Jurkat, Clone E6-1 (cell line): Measurements from ENCODE around the gene STEAP1B.
"Not testable (repeated sequence)": the region's sequence is repeated elsewhere in the genome, so short reads cannot be mapped to it uniquely, and the experiment has no call there.

Source experiments
- DNase-seq: peaks from one replicate; pipeline ENCODE4 v3.0.0-alpha.2; 2011; ENCODE audit warnings: low read depth, low spot score
- H3K4me3 ChIP-seq: 2 replicates; pipeline ENCODE4 v1.5.1; 2011; ENCODE audit warnings: mild to moderate bottlenecking, low read length, control low read depth, moderate library complexity

The STEAP1B gene

DNA sequence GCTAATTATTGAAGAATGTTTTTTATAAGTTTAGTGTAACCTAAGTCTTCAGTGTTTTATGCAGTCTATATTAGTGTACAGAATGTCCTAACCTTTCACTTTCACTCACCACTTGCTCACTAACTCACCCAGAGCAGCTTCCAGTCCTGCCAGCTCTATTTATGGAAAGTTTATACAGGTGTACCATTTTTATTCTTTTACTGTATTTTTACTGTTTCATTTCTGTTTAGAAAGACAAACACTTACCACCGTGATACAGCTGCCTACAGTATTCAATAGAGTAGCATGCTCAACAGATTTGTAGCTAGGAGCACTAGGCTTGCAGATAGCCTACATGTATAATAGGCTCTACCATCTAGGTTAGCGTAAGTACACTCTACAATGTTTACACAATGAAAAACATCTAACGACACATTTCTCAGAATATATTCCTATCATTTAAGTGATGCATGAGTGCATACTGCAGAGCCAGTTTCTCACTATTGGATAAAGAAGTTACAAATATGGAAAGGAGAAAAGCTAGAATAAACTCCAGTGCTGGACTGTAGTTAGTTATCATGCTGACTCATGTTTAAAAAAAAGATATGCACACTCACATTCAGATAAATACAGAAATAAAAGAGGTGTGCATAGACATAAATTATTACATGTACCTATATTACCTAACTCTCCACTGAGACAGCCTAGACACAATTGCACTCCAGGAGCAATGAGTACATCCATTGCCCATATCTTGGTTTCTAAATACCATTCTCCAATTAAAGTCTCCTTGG lies 30.4 kb downstream of the STEAP1B start:
- H3K4me3 ChIP-seq: no peak overlapping the region
- DNase-seq: no peak

DNA sequence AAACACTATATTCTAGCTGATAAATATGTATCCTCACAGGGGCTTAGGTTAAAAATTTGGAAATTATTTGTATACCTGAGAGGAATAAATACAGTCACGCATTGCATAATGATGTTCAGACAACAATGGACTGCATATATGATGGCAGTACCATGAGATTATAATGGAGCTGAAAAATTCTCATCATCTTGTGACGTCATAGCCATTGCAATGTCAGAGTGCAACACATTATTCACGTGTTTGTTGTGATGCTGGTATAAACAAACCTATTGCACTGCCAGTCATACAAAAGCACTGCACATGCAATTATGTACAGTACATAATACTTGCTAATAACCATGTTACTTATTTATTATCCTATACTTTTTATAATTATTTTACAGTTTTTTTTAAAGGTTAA lies 31.4 kb downstream of the STEAP1B start:
- no peak overlapping the region for H3K4me3 ChIP-seq
- no peak for DNase-seq

DNA sequence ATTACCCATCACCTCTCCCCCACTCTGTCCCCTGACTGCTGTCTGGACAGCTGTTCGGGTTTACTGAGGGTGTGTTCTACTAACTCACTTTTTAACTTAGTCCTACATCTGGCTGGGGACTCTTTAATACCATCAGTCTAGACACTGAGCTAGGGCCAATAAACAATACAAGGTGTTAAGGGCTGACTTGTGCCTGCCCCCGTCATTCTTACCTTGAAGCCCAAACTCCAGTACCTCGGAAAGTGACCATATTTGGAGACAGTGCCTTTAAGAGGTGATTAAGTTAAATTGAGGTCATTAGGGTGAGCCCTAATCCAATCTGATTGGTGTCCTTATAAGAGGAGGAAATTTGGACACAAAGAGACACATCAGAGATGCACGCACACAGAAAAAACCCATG lies 35.7 kb downstream of the STEAP1B start:
- DNase-seq: no peak
- no peak overlapping the region for H3K4me3 ChIP-seq

DNA sequence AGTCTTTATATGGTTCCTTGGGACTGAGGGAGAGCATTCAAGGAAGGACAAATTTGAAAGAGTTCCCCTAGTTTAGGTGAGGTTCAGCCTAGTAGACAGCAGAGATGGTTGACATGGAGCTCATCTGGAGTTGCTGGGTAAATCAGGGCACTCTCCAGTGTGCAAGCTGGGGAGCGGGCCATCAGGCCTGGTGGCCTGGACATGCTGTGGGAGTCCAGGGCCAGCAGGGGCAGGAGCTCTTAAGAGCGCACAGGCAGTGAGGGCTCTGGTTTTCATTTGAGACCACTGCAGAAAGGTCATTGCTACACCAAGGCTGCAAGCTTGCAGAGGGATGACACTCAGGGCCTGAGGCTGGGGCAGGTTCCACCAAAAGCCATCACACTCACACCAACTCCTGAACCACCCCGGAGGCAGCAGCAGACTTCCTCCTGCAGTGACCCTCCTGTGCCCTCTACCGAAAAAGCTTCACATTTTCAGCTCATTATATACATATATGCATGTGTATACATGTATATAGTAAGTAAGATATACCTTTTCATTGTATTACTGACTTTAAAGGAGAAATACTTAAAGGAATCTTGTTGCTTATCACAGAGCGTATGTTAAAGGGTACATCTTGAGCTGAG lies 39.5 kb downstream of the STEAP1B start:
- no peak overlapping the region for H3K4me3 ChIP-seq

GRCh38 chr7:22457471-22457870 lies 42.5 kb downstream of the STEAP1B start:
- no peak for DNase-seq
- H3K4me3 ChIP-seq: no peak overlapping the region

More for the DNA sequence above, 39.5 kb downstream of the STEAP1B start:
- DNase-seq: no peak

DNA sequence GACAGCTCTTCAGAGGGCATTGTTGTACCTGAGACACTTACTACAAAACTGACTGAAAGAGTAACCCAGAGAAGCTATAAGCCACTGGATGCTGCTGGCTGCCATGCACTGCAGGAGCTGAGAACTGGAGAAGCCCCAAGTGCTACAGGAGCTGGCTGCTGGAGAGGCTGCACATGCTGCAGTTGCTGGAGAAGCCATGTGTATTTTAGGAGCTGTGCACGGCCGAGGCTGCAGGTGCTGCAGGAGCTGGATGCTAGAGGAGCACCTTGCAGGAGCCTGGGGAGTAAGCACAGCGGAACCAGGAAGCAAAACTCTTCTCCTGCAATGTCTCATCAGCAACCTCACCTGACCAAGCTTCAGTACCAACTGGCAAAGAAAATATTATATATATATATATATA lies 45.5 kb downstream of the STEAP1B start:
- no peak overlapping the region for H3K4me3 ChIP-seq
- no peak for DNase-seq

GRCh38 chr7:22452960-22453558 lies 46.9 kb downstream of the STEAP1B start:
- H3K4me3 ChIP-seq: no peak overlapping the region
- DNase-seq: no peak

- no peak overlapping the region for H3K4me3 ChIP-seq
These were observed 47.6 kb downstream of the STEAP1B start for GRCh38 chr7:22452142-22452959.

GRCh38 chr7:22450013-22450412 lies 50.0 kb downstream of the STEAP1B start:
- DNase-seq, H3K4me3 ChIP-seq: not testable (repeated sequence)

More at GRCh38 chr7:22452142-22452959, 47.6 kb downstream of the STEAP1B start:
- no peak for DNase-seq

DNA sequence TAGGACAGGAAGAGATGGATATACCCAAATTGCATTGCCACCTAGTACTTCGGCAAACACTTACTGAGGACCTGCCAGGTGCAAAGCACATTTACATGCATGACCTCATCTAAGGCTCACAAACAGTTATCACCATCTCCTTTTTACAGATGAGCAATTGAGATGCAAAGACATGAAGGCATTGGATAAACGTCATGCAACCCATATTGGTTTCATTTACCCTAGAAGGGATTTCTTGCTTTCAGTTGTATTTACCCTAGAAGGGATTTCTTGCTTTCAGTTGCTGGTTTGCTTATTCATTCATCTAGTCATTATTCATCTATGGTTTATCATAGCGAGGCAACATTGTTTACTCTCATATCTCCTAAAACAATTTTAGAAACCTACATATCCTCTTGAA lies 52.2 kb downstream of the STEAP1B start:
- no peak for DNase-seq
- no peak overlapping the region for H3K4me3 ChIP-seq

GRCh38 chr7:22447008-22447407 lies 53.0 kb downstream of the STEAP1B start:
- no peak overlapping the region for H3K4me3 ChIP-seq
- DNase-seq: no peak

- no peak for DNase-seq
- no peak overlapping the region for H3K4me3 ChIP-seq
These were observed 54.1 kb downstream of the STEAP1B start for GRCh38 chr7:22445853-22446252.

GRCh38 chr7:22445140-22445743 lies 54.7 kb downstream of the STEAP1B start:
- H3K4me3 ChIP-seq: no peak overlapping the region
- peak; percentile 29 for DNase-seq

DNA sequence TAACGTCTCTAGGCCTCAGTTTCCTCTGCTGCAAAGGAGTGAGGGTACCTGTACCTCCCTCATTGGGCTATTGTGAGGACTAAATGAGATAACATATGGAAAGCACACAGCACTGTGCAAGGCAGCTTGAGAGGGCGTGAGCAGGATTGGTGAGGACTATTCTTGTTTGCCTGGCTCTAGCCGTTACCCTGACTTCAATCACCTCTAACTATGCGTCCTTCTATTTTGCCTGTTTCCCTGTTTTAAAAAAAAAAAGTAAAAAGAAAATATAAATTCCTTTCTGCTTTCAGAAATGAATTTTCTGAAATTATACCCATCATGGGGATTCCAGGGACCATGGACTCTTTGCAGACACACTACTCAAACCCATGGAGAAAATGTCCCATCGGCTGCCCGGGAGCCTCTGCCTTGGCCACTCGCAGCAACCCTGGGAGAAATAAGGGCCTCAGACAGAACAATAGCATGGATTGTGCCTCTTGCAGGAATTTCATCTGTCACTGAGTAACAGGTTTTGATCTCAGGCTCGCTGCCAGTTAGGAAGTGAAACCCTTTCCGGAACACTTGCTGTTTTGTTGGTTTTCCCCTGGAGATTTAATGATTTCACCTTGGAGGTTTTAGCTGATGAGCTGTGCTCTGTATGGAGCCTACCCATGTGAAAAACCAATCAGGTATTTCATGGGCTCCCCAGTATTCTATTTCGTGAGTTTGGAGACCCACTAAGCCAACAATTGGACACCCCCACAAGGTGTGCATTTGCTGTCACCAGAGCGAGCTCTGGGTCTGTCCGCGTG lies 55.6 kb downstream of the STEAP1B start:
- no peak overlapping the region for H3K4me3 ChIP-seq
- no peak for DNase-seq

DNA sequence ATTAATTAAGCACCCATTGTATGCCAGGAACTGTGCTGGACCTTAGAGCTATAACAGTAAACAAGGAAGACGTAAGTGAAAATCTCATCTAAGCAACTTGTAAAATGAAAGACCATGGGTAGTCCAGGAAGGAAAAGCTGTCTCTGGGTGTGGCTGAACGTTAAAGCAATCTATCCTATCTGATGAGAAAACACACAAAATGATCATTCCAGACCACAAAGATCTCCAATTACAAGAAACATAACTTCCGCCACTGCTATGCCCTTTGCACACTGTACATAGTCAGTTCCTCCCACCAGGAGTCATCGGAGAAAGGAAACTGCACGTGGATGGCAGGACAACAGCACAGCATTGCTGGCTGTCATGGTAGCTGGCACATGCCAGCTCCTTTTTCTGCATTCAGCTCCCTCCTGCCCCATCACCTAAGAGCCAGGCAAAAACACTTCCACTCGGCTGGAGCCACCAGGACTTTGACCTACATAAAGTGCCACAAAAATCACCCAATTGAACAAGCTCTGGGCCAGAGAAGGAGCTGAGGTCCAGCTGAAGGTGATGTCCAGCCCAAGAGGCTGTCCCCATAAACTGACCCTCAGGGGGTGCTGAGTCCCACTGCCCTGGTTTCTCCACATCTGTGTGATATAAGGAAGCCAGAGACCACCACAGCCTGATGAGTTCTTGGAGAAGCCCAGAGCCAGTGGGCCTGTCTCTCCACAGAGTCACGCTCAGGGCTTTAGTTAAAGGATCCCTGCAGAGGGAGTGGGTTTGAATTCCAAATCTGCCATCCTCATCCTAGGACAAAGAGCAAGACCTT lies 56.4 kb downstream of the STEAP1B start:
- H3K4me3 ChIP-seq: no peak overlapping the region
- DNase-seq: no peak

DNA sequence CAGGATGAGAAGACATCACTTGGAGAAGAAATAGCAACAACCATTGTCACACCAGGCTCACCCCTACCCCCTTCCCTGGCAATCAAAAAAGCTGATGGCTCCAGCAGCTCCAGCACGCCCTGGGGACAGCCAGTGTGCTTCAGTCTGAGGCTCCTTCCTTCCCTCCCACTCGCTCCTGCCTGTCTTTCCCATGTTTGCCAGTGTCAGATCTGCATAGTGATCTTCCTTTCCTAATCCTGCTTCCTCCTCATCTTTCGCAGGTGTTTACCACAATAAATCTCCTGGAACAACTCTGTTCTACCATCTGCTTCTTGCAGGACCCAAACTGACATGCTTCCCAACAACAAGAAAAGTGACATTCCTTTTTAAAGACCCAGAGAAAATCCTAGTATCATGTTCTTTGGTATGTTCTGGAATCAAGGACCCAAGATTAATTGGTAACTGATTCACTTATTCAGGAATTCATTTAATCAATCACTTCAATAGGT lies 57.1 kb downstream of the STEAP1B start:
- no peak for DNase-seq
- H3K4me3 ChIP-seq: no peak overlapping the region

DNA sequence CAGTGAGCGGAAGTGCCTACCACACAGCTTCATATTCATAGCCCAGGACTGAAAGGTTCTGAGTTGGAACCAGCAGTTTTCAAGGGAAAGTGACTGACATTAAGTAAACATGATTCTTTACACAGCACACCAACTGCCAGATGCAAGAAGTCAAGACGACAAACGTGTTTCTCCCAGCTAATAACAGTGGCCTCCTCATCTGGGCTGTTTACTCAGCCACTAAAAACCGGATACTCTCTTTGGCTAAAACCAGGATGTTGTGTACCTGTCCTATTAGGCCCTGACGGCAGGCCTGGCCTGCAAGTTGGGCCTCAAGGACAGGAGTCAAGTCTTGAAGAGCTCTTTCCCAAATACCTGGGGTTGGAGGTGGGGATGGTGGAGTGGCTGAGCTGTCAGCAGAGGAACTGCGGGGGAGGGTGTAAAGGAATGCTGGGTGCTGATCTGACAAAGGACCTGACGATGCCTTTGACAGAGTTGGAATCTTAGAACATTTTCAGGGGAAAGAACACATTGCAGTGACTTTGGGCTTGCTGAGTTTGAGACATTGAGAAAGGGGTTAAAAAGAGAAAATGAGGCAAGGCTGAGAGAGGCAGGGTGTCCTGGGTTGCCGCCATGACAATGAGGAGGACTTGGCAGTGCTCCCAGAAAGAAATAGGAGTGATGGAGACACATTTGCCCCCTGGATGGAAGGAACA lies 57.7 kb downstream of the STEAP1B start:
- H3K4me3 ChIP-seq: no peak overlapping the region
- no peak for DNase-seq
